Mesenchymal stem cell (in vitro differentiated cells and primary cell): ENCODE measurements around the gene CDC42SE2.

Experiments used
- DNase-seq: peaks from one replicate; pipeline ENCODE4 v3.0.0-alpha.2; 2013
- H2AFZ ChIP-seq: one replicate; pipeline ENCODE4 v1.6.1; 2013; ENCODE audit warnings: low read depth, mild to moderate bottlenecking, control low read depth, inconsistent platforms, low read length, moderate library complexity
- H2AK5ac ChIP-seq: 2 replicates; pipeline ENCODE4 v1.6.1; 2013; ENCODE audit warnings: low read length, moderate library complexity, mild to moderate bottlenecking, inconsistent platforms; ENCODE audit not compliant: severe bottlenecking
- H2BK120ac ChIP-seq: one replicate; pipeline ENCODE4 v1.6.1; 2013; ENCODE audit warnings: low read depth, mild to moderate bottlenecking, inconsistent platforms, low read length, moderate library complexity
- H2BK12ac ChIP-seq, 2 experiments: one replicate each; pipeline ENCODE4 v1.6.1; 2013; ENCODE audit warnings: inconsistent platforms in 2 of 2, low read length in 2 of 2, mild to moderate bottlenecking in 2 of 2, moderate library complexity in 2 of 2, control low read depth in 1 of 2
- H2BK15ac ChIP-seq: one replicate; pipeline ENCODE4 v1.6.1; 2013; ENCODE audit warnings: mild to moderate bottlenecking, low read depth, inconsistent platforms; ENCODE audit not compliant: poor library complexity, severe bottlenecking
- H2BK5ac ChIP-seq: 2 replicates; pipeline ENCODE4 v1.6.1; 2013; ENCODE audit warnings: low read depth, mild to moderate bottlenecking, low read length, control low read depth, inconsistent platforms; ENCODE audit not compliant: poor library complexity, severe bottlenecking
- H3K14ac ChIP-seq, 2 experiments: one replicate each; pipeline ENCODE4 v1.6.1; 2013; ENCODE audit warnings: inconsistent platforms in 2 of 2, low read length in 2 of 2, control low read depth in 1 of 2, mild to moderate bottlenecking in 1 of 2, moderate library complexity in 1 of 2
- H3K18ac ChIP-seq, 2 experiments: one replicate each; pipeline ENCODE4 v1.6.1; 2013; ENCODE audit warnings: inconsistent platforms in 2 of 2, low read length in 2 of 2, control low read depth in 1 of 2, low read depth in 1 of 2, mild to moderate bottlenecking in 1 of 2
- H3K23ac ChIP-seq, 2 experiments: one replicate each; pipeline ENCODE4 v1.6.1; 2013; ENCODE audit warnings: inconsistent platforms in 2 of 2, low read length in 2 of 2, mild to moderate bottlenecking in 2 of 2, moderate library complexity in 2 of 2, control low read depth in 1 of 2
- H3K27ac ChIP-seq: 2 replicates; pipeline ENCODE4 v1.5.1; 2013; ENCODE audit warnings: mild to moderate bottlenecking, moderate library complexity, low read length, control low read depth, inconsistent platforms; ENCODE audit not compliant: poor library complexity, severe bottlenecking
- H3K27me3 ChIP-seq, 2 experiments: 2 replicates each; pipeline versions ENCODE4 v1.6.1 to v1.7.0; 2013; ENCODE audit warnings: low read length in 2 of 2, mild to moderate bottlenecking in 2 of 2, moderate library complexity in 2 of 2, control low read depth in 1 of 2, inconsistent platforms in 1 of 2; ENCODE audit not compliant: control insufficient read depth in 1 of 2, insufficient read depth in 1 of 2
- H3K36me3 ChIP-seq, 2 experiments: 2 replicates each; pipeline versions ENCODE4 v1.6.1 to v1.7.0; 2013; ENCODE audit warnings: low read length in 2 of 2, control low read depth in 1 of 2, inconsistent platforms in 1 of 2, low read depth in 1 of 2, mild to moderate bottlenecking in 1 of 2; ENCODE audit not compliant: insufficient read depth in 2 of 2, control insufficient read depth in 1 of 2
- H3K4ac ChIP-seq, 2 experiments: one replicate each; pipeline ENCODE4 v1.6.1; 2013; ENCODE audit warnings: inconsistent platforms in 2 of 2, low read length in 2 of 2, mild to moderate bottlenecking in 2 of 2, moderate library complexity in 2 of 2, control low read depth in 1 of 2, low read depth in 1 of 2
- H3K4me1 ChIP-seq: 2 replicates; pipeline ENCODE4 v1.6.1; 2013; ENCODE audit warnings: low read depth, low read length, control low read depth; ENCODE audit not compliant: control insufficient read depth, insufficient read depth
- H3K4me2 ChIP-seq: 2 replicates; pipeline ENCODE4 v1.6.1; 2013; ENCODE audit warnings: low read length, mild to moderate bottlenecking, inconsistent platforms; ENCODE audit not compliant: poor library complexity, severe bottlenecking
- H3K4me3 ChIP-seq, 2 experiments: 2 replicates each; pipeline versions ENCODE4 v1.5.1 to v1.7.0; 2013; ENCODE audit warnings: low read length in 2 of 2, mild to moderate bottlenecking in 2 of 2, control low read depth in 1 of 2, low read depth in 1 of 2; ENCODE audit not compliant: insufficient read depth in 1 of 2
- H3K79me1 ChIP-seq: replicated peaks from 2 replicates; pipeline ENCODE4 v1.6.1; 2013; ENCODE audit warnings: mild to moderate bottlenecking, control low read depth, low read length, inconsistent platforms; ENCODE audit not compliant: poor library complexity, severe bottlenecking
- H3K9ac ChIP-seq: 2 replicates; pipeline ENCODE4 v1.7.0; 2013; ENCODE audit warnings: mild to moderate bottlenecking, low read length, moderate library complexity
- H3K9me3 ChIP-seq: 2 replicates; pipeline ENCODE4 v1.7.0; 2013; ENCODE audit warnings: mild to moderate bottlenecking, low read length; ENCODE audit not compliant: control insufficient read depth
- H4K8ac ChIP-seq: one replicate; pipeline ENCODE4 v1.6.1; 2013; ENCODE audit warnings: inconsistent platforms, mild to moderate bottlenecking, low read length, moderate library complexity
- H4K91ac ChIP-seq: one replicate; pipeline ENCODE4 v1.6.1; 2013; ENCODE audit warnings: mild to moderate bottlenecking, low read length, inconsistent platforms
- WGBS: methylation state at CpG from one replicate; pipeline ENCODE4 v1.1.7; 2013; ENCODE audit warnings: mixed read lengths; 5-methylcytosine and 5-hydroxymethylcytosine counted together

The CDC42SE2 gene

DNA sequence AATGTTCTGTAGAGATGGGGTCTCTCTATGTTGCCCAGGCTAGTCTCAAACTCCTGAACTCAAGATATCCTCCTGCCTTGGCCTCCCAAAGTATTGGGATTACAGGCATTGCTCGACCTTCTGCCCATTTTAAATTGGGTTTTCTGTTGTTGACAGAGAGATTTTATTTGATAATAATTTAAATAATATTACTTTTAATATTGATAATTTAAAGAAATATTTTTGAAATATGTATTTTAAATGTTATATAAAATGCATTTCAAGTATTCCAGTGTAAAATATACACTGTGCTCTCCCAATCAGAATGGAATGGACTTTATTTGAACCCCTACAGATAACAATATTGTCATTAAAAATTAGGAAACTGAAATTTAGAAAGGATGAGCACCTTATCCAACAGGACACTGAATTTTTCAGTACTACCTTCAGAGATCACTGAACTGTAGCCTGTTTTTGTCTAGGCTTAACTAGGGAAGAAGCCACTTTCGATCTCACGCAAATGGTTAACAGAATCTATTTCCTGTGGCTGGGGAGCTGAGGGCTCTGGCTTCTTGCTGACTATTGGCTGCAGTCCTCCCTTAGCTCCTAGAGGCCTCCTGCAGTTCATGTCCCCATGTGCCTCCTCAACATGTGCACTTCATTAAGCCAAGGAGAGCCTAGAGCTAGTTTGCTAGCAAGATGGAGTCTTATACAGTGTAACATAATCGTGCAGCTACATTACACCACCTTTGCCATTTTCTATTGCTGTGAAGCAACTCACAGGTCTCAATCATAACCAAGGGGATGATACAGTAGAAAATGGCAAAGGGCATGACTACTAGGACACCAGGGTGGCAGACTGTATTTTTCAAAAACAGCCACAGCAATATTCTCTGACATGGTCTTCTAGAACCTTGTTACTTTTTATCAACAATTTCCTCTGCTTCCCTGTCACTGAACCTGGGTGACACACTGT lies 150.0 kb downstream of the CDC42SE2 start:
- Histone ChIP-seq H2BK15ac (no peak overlapping the region), H2BK5ac (no peak overlapping the region), H3K4ac (no peak overlapping the region), H3K9ac (peak overlapping the region; percentile 21), H3K79me1 (peaks cover 4% of the 10 kb centered on the region), H2AK5ac (no peak overlapping the region), H3K4me1 (peaks cover 1% of the 10 kb centered on the region), H3K4me3 (peak overlapping the region in 1 of 2 experiments; percentile 21), H2BK12ac (no peak overlapping the region), H3K27ac (no peak overlapping the region), H3K27me3 (no peaks in the 10 kb centered on the region), H3K23ac (no peak overlapping the region), H2AFZ (no peak overlapping the region), H3K9me3 (no peaks in the 10 kb centered on the region), H4K8ac (no peak overlapping the region), H3K18ac (no peak overlapping the region), H2BK120ac (peak overlapping the region; percentile 5), H4K91ac (no peak overlapping the region), H3K14ac (no peak overlapping the region), H3K4me2 (no peak overlapping the region), H3K36me3 (peaks cover 0 to 4% of the 10 kb centered on the region in 2 experiments)
- DNase-seq, result no peak
- WGBS, result 93% methylated on average over 3 of the region's 4 CpGs

DNA sequence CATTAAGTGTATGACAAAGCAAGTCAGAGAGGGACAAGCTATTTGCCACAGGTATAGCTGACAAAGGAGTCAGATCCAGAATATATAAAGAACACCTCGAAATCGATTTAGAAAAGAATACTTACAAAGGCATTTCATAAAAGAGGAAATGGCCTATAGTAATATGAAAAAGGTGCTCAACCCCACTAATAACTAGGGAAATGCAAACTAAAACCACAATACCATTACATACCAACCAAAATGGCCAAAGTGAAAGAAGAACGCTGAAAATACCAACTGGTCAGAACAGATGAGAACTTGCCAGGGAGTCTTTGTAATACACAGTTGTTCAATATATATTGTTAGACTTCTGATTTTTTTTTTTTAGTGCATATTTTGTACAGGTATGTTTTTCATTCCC lies 152.9 kb downstream of the CDC42SE2 start:
- no peak overlapping the region for H3K4ac ChIP-seq
- no CpG with 5 or more reads among the region's 3 CpGs for WGBS
- H3K18ac ChIP-seq, result no peak overlapping the region
- H2BK15ac ChIP-seq, result no peak overlapping the region
- no peaks in the 10 kb centered on the region for H3K27me3 ChIP-seq
- peaks cover 0 to 7% of the 10 kb centered on the region in 2 experiments for H3K36me3 ChIP-seq
- H2BK5ac ChIP-seq, result no peak overlapping the region
- no peak overlapping the region for H3K9ac ChIP-seq
- no peak overlapping the region for H3K23ac ChIP-seq
- no peak overlapping the region for H3K14ac ChIP-seq
- no peak overlapping the region for H4K8ac ChIP-seq
- peaks cover 7% of the 10 kb centered on the region for H3K79me1 ChIP-seq
- no peak overlapping the region for H2BK120ac ChIP-seq
- H3K9me3 ChIP-seq, result no peaks in the 10 kb centered on the region
- H4K91ac ChIP-seq, result no peak overlapping the region
- H2AFZ ChIP-seq, result no peak overlapping the region
- no peak overlapping the region for H3K4me3 ChIP-seq
- H3K4me2 ChIP-seq, result no peak overlapping the region
- H2AK5ac ChIP-seq, result no peak overlapping the region
- H2BK12ac ChIP-seq, result no peak overlapping the region
- no peak for DNase-seq
- H3K4me1 ChIP-seq, result peaks cover 1% of the 10 kb centered on the region
- no peak overlapping the region for H3K27ac ChIP-seq

DNA sequence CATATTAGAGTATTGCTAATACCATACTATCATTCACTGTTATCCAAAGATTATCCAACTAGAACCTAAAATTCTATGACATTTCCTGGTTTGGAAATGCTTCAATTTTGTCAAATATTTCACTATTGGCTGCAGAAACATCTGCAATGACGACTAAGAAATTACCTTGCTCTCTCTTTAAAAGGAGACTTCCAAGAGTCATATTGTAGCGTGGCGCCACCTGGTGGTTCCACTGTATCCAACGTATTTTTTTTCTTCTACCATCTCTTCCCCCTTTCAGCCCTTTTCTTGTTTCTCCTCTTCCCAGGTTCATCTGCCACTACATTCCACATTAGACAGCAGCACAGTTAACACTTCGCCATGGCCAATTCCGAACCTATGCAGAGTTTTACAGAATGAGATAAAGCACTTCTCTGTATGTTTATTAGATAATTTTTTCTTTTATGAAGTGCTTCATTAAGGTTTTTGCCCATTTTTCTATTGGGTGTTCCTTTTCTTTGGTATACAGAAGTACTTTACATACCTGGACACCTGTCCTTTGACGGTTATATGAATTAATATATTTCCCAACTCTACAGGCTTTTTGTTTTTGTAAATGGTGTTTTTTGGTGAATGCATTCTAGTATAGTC lies 153.5 kb downstream of the CDC42SE2 start:
- DNase-seq, result peak; percentile 74
- Histone ChIP-seq H3K9me3 (no peaks in the 10 kb centered on the region), H3K18ac (no peak overlapping the region), H3K23ac (no peak overlapping the region), H3K79me1 (peaks cover 7% of the 10 kb centered on the region), H3K4me1 (peaks cover 1% of the 10 kb centered on the region), H4K91ac (no peak overlapping the region), H2BK120ac (no peak overlapping the region), H2AFZ (no peak overlapping the region), H2BK5ac (no peak overlapping the region), H2AK5ac (no peak overlapping the region), H3K14ac (no peak overlapping the region), H3K4me2 (no peak overlapping the region), H3K4me3 (no peak overlapping the region), H3K36me3 (peaks cover 0 to 7% of the 10 kb centered on the region in 2 experiments), H2BK12ac (no peak overlapping the region), H3K4ac (no peak overlapping the region), H3K9ac (no peak overlapping the region), H3K27me3 (no peaks in the 10 kb centered on the region), H4K8ac (no peak overlapping the region), H3K27ac (no peak overlapping the region), H2BK15ac (no peak overlapping the region)
- WGBS, result 13% methylated on average over 5 of the region's 7 CpGs

DNA sequence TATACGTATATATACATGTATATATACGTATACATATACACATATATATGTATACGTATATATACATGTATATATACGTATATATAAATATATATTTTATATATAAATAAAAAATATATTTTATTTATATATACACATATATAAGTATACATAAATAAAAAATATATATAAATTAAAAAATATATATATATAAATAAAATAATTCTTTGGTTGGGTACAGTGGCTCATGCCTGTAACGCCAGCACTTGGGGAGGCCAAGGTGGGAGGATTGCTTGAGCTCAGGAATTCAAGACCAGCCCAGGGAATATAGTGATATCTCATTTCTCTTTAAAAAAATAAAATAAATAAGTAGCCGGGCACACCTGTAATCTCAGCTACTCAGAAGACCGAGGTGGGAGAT lies 155.0 kb downstream of the CDC42SE2 start:
- no peak overlapping the region for H2AK5ac ChIP-seq
- H4K8ac ChIP-seq, result no peak overlapping the region
- no peak overlapping the region for H3K18ac ChIP-seq
- H2BK120ac ChIP-seq, result no peak overlapping the region
- H3K4me1 ChIP-seq, result no peaks in the 10 kb centered on the region
- no peak overlapping the region for H4K91ac ChIP-seq
- H2BK5ac ChIP-seq, result no peak overlapping the region
- H3K4me3 ChIP-seq, result no peak overlapping the region
- H3K79me1 ChIP-seq, result peaks cover 4% of the 10 kb centered on the region
- no peak overlapping the region for H3K27ac ChIP-seq
- no peaks in the 10 kb centered on the region for H3K27me3 ChIP-seq
- no peak overlapping the region for H2AFZ ChIP-seq
- no peak overlapping the region for H2BK12ac ChIP-seq
- H3K4ac ChIP-seq, result no peak overlapping the region
- no peak overlapping the region for H3K23ac ChIP-seq
- no peak overlapping the region for H3K14ac ChIP-seq
- no peak overlapping the region for H2BK15ac ChIP-seq
- DNase-seq, result no peak
- WGBS, result 98% methylated on average over 2 of the region's 7 CpGs
- H3K4me2 ChIP-seq, result no peak overlapping the region
- peaks cover 3 to 6% of the 10 kb centered on the region in 2 experiments for H3K36me3 ChIP-seq
- H3K9ac ChIP-seq, result no peak overlapping the region
- no peaks in the 10 kb centered on the region for H3K9me3 ChIP-seq
